GM12878 (cell line): ENCODE results near the gene CCNL1. TPM values are rescaled to one million over a fixed set of nuclear protein-coding genes. Genes with fewer than 3 reads are reported as not detected.

ENCODE experiments used
- ATAC-seq: fragments of 200-7000 bp; cut with Tn5 transposase; 3 replicates; pipeline ENCODE4 v1.9.1; 2020; ENCODE audit warnings: mild to moderate bottlenecking, moderate library complexity
- BruUV-seq: library from RNA; stranded (reverse); fragments of 400-500 nt; replicated peaks from 2 replicates; lab custom pipeline; 2021; lab: Mats Ljungman, UMichigan
- CTCF ChIA-PET: fragments of 300-600 bp; sonication (Branson Sonifier 250); formaldehyde crosslinking; extraction: SDS; loops from one replicate; lab custom pipeline; 2021; ENCODE audit warnings: inconsistent platforms; lab: Yijun Ruan, JAX
- POLR2A ChIA-PET: fragments of 350-600 bp; formaldehyde crosslinking; extraction: SDS; loops from one replicate; lab custom pipeline; 2021; ENCODE audit warnings: inconsistent platforms; lab: Charles Lee
- RAD21 ChIA-PET: fragments of 300-600 bp; sonication (Branson Sonifier 250); formaldehyde crosslinking; loops from one replicate; lab custom pipeline; 2023; ENCODE audit warnings: antibody characterized with exemption; ENCODE audit not compliant: unreplicated experiment; lab: Charles Lee
- SMC1A ChIA-PET: fragments of 300-600 bp; sonication (Branson Sonifier 250); formaldehyde crosslinking; loops from one replicate; lab custom pipeline; 2023; ENCODE audit not compliant: unreplicated experiment, uncharacterized antibody; lab: Charles Lee
- DNase-seq: peaks from one replicate; pipeline ENCODE4 v3.0.0-alpha.2; 2011; ENCODE audit warnings: low read depth, low spot score
- FAIRE-seq: peaks from 3 replicates; lab custom pipeline; 2011; peaks lifted over from hg19 to GRCh38; lab: Jason Lieb, UNC
- H2AFZ ChIP-seq: 2 replicates; pipeline ENCODE4 v1.6.0; 2011; ENCODE audit warnings: low read depth, low read length, control low read depth; ENCODE audit not compliant: control insufficient read depth
- H3K27ac ChIP-seq: 2 replicates; pipeline ENCODE4 v1.5.1; 2011; ENCODE audit warnings: control low read depth; ENCODE audit not compliant: control insufficient read depth, insufficient read depth
- H3K27me3 ChIP-seq, 2 experiments: replicated peaks in 1 of 2; 2 replicates each; pipeline versions ENCODE4 v1.6.0 to v1.6.1; 2011; ENCODE audit warnings: low read length in 1 of 2; ENCODE audit not compliant: control insufficient read depth in 2 of 2, insufficient read depth in 2 of 2
- H3K36me3 ChIP-seq, 2 experiments: 2 replicates each; pipeline ENCODE4 v1.5.1; 2011; ENCODE audit warnings: low read length in 1 of 2; ENCODE audit not compliant: control insufficient read depth in 2 of 2, insufficient read depth in 2 of 2
- H3K4me1 ChIP-seq: 2 replicates; pipeline ENCODE4 v1.6.1; 2011; ENCODE audit warnings: mild to moderate bottlenecking, low read length, moderate library complexity, mixed read lengths; ENCODE audit not compliant: control insufficient read depth, insufficient read depth
- H3K4me2 ChIP-seq: 2 replicates; pipeline ENCODE4 v1.6.0; 2011; ENCODE audit warnings: control low read depth; ENCODE audit not compliant: control insufficient read depth, insufficient read depth
- H3K4me3 ChIP-seq: fragments of 200-600 bp; sonication (generic); 2 replicates; pipeline ENCODE4 v1.5.1; 2016
- H3K79me2 ChIP-seq: 2 replicates; pipeline ENCODE4 v1.6.0; 2011; ENCODE audit warnings: low read length; ENCODE audit not compliant: control insufficient read depth, insufficient read depth
- H3K9ac ChIP-seq: 2 replicates; pipeline ENCODE4 v1.8.0; 2011; ENCODE audit warnings: low read length, control low read depth, mixed read lengths; ENCODE audit not compliant: control insufficient read depth, insufficient read depth
- H3K9me3 ChIP-seq: replicated peaks from 3 replicates; pipeline ENCODE4 v1.5.1; 2011; ENCODE audit warnings: mild to moderate bottlenecking, low read length; ENCODE audit not compliant: control insufficient read depth, insufficient read depth
- H4K20me1 ChIP-seq: 2 replicates; pipeline ENCODE4 v1.6.0; 2011; ENCODE audit not compliant: control insufficient read depth, insufficient read depth
- HDAC6 ChIP-seq: fragments of 200-600 bp; sonication (generic); IDR thresholded peaks from one replicate; pipeline ENCODE4 v1.8.0; 2017; ENCODE audit warnings: antibody characterized with exemption; ENCODE audit not compliant: unreplicated experiment
- POLR2AphosphoS5 ChIP-seq: IDR thresholded peaks from 2 replicates; pipeline ENCODE4 v1.6.1; 2011; ENCODE audit warnings: mild to moderate bottlenecking, low read length, inconsistent platforms
- PRDM15 ChIP-seq: fragments of 450-650 bp; formaldehyde crosslinking; IDR thresholded peaks from 2 replicates; pipeline ENCODE4 v1.4.0; 2020; ENCODE audit warnings: mild to moderate bottlenecking, moderate library complexity
- in situ Hi-C: fragments of 300-500 bp; cut with MboI; formaldehyde crosslinking; loops from 9 replicates; pipeline ENCODE4 v1.14.3; 2018; ENCODE audit warnings: mixed read lengths
- intact Hi-C: fragments of 100-400 bp; cut with micrococcal nuclease; formaldehyde crosslinking; loops from one replicate; pipeline ENCODE4 v1.14.2; 2022; ENCODE audit not compliant: unreplicated experiment
- polyA plus RNA-seq, 11 experiments: library from polyadenylated mRNA; depleted of rRNA in 4 of 11; unstranded in 6 of 11; stranded (reverse) in 5 of 11; fragments of >200 nt; fragmentation: Nextera tagmentation in 4 of 11; fragmentation: Illumina TruSeq in 1 of 11; extraction: Ambion mirVana in 4 of 11; extraction: Trizol in 1 of 11; gene quantifications; 1 replicate in 1 of 11; 2 replicates in 10 of 11; pipeline versions ENCODE4 v1.2.1 to v1.2.3, GENCODE V29; 2011 to 2016; ENCODE audit warnings: inconsistent platforms in 2 of 11, missing spikeins in 2 of 11, low read depth in 1 of 11
- total RNA-seq, 4 experiments: library from RNA; depleted of rRNA in 3 of 4; stranded (reverse); fragments of >200 nt in 3 of 4; fragmentation: Illumina TruSeq in 1 of 4; extraction: Trizol in 1 of 4; gene quantifications; 2 replicates each; pipeline versions ENCODE4 v1.2.1 to v1.2.3, GENCODE V29; 2013 to 2021

Gene CCNL1
- total and polyA plus RNA-seq, 10 of the 15 experiments (the other 5 are each of a cell fraction or from before 2014, with no cell fraction given): 22.2 to 174 (median 115) TPM

GRCh38 chr3:157157836-157158235 is 2.1 kb downstream of the CCNL1 start:
- no peak for ATAC-seq
- Histone ChIP-seq H3K9ac (no peak overlapping the region), H3K27me3 (no peaks in the 10 kb centered on the region), H3K36me3 (peaks cover 2 to 47% of the 10 kb centered on the region in 2 experiments; a peak in 3 of 4 replicates), H3K4me2 (peak overlapping the region; percentile 81), H3K9me3 (no peaks in the 10 kb centered on the region), H3K4me1 (peaks cover 11% of the 10 kb centered on the region; the same call in 1 of the 2 replicates), H2AFZ (no peak overlapping the region), H3K27ac (no peak overlapping the region), H3K4me3 (peak overlapping the region; percentile 72), H4K20me1 (peaks cover 4% of the 10 kb centered on the region), H3K79me2 (peaks cover 83% of the 10 kb centered on the region)
- POLR2A ChIA-PET: no interaction called here
- TF ChIP-seq HDAC6 (peak; percentile 31), POLR2AphosphoS5 (0 out of 2 replicates have a peak, but pooled peaks have one; percentile 29), PRDM15 (CRISPR knock-in tag) (no peak)
- SMC1A ChIA-PET: no interaction called here
- no TSS peak for BruUV-seq
- CTCF ChIA-PET: no interaction called here
- in situ Hi-C loops (no loop called here), intact Hi-C loops (no loop called here)
- RAD21 ChIA-PET: no interaction called here
- no peak for DNase-seq
- FAIRE-seq: no peak
